CD14-positive monocyte (primary cell): ENCODE results near the gene ZNF831. TPM values are rescaled to one million over a fixed set of nuclear protein-coding genes. Genes with fewer than 3 reads are reported as not detected.

Experiments used
- DNase-seq, 3 donors: peaks; one replicate each; pipeline ENCODE4 v3.0.0-alpha.2; 2011 to 2022
- H2AFZ ChIP-seq: 2 replicates; pipeline ENCODE4 v1.6.0; 2012; ENCODE audit warnings: mild to moderate bottlenecking, low read depth, low read length, inconsistent platforms; ENCODE audit not compliant: insufficient read depth, poor library complexity, severe bottlenecking
- H3K27ac ChIP-seq, 2 donors: 1 replicate in 1 of 2; 2 replicates in 1 of 2; pipeline ENCODE4 v1.5.1; 2012 to 2013; ENCODE audit warnings: low read length in 2 of 2, control low read depth in 1 of 2, inconsistent platforms in 1 of 2, low read depth in 1 of 2, mild to moderate bottlenecking in 1 of 2
- H3K27me3 ChIP-seq, 2 donors: one replicate each; pipeline versions ENCODE4 v1.6.0 to v1.6.1; 2011 to 2013; ENCODE audit warnings: low read length in 2 of 2; ENCODE audit not compliant: control insufficient read depth in 2 of 2, insufficient read depth in 2 of 2
- H3K36me3 ChIP-seq, 2 donors: replicated peaks in 1 of 2; 1 replicate in 1 of 2; 2 replicates in 1 of 2; pipeline versions ENCODE4 v1.5.1 to v1.6.1; 2012 to 2013; ENCODE audit warnings: low read length in 2 of 2, control low read depth in 1 of 2, inconsistent platforms in 1 of 2, mild to moderate bottlenecking in 1 of 2; ENCODE audit not compliant: insufficient read depth in 2 of 2, control insufficient read depth in 1 of 2
- H3K4me1 ChIP-seq, 2 donors: 1 replicate in 1 of 2; 2 replicates in 1 of 2; pipeline versions ENCODE4 v1.5.1 to v1.6.1; 2012 to 2013; ENCODE audit warnings: low read length in 2 of 2, control low read depth in 1 of 2, inconsistent platforms in 1 of 2, mild to moderate bottlenecking in 1 of 2, moderate library complexity in 1 of 2; ENCODE audit not compliant: insufficient read depth in 2 of 2, control insufficient read depth in 1 of 2
- H3K4me2 ChIP-seq: replicated peaks from 2 replicates; pipeline ENCODE3; 2012; ENCODE audit warnings: low read length, moderate library complexity, mild to moderate bottlenecking; ENCODE audit not compliant: poor library complexity, severe bottlenecking; ENCODE audit errors: extremely low read depth
- H3K4me3 ChIP-seq, 3 experiments: fragments of 200-600 bp in 1 of 3; sonication (generic) in 1 of 3; replicated peaks in 1 of 3; 1 replicate in 2 of 3; 2 replicates in 1 of 3; pipeline ENCODE4 v1.5.1; 2011 to 2013; ENCODE audit warnings: low read length in 3 of 3, mild to moderate bottlenecking in 3 of 3, control low read depth in 2 of 3, low read depth in 2 of 3, inconsistent platforms in 1 of 3, moderate library complexity in 1 of 3
- H3K79me2 ChIP-seq: 2 replicates; pipeline ENCODE4 v1.6.0; 2012; ENCODE audit warnings: mild to moderate bottlenecking, control low read depth, inconsistent platforms, low read length, moderate library complexity; ENCODE audit not compliant: insufficient read depth
- H3K9ac ChIP-seq: 2 replicates; pipeline ENCODE4 v1.6.0; 2017; ENCODE audit warnings: low read length, mild to moderate bottlenecking; ENCODE audit not compliant: insufficient read depth, poor library complexity, severe bottlenecking
- H3K9me3 ChIP-seq, 2 donors: replicated peaks in 1 of 2; 1 replicate in 1 of 2; 2 replicates in 1 of 2; pipeline versions ENCODE4 v1.5.1 to v1.6.1; 2012 to 2013; ENCODE audit warnings: low read length in 2 of 2, control low read depth in 1 of 2; ENCODE audit not compliant: control insufficient read depth in 1 of 2, insufficient read depth in 1 of 2
- H4K20me1 ChIP-seq: 2 replicates; pipeline ENCODE4 v1.6.0; 2012; ENCODE audit warnings: mild to moderate bottlenecking, low read length, control low read depth, moderate library complexity; ENCODE audit not compliant: insufficient read depth
- H3K27ac Mint-ChIP-seq, 7 donors: one replicate each; pipeline ENCODE4 v1.8.0; 2020; ENCODE audit warnings: mild to moderate bottlenecking in 7 of 7, mixed read lengths in 7 of 7, moderate library complexity in 6 of 7, inconsistent platforms in 2 of 7
- H3K27me3 Mint-ChIP-seq, 3 donors: one replicate each; pipeline ENCODE4 v1.8.0; 2021 to 2022; ENCODE audit warnings: low read depth in 3 of 3, mild to moderate bottlenecking in 3 of 3, mixed read lengths in 3 of 3, moderate library complexity in 3 of 3, inconsistent platforms in 1 of 3
- H3K36me3 Mint-ChIP-seq, 2 donors: one replicate each; pipeline ENCODE4 v1.8.0; 2020; ENCODE audit warnings: mixed read lengths in 2 of 2, inconsistent platforms in 1 of 2, mild to moderate bottlenecking in 1 of 2
- H3K4me1 Mint-ChIP-seq: one replicate; pipeline ENCODE4 v1.8.0; 2020; ENCODE audit warnings: mild to moderate bottlenecking, mixed read lengths
- H3K4me3 Mint-ChIP-seq, 2 donors: one replicate each; pipeline ENCODE4 v1.8.0; 2020; ENCODE audit warnings: mild to moderate bottlenecking in 2 of 2, mixed read lengths in 2 of 2, moderate library complexity in 1 of 2
- H3K9me3 Mint-ChIP-seq, 7 donors: one replicate each; pipeline ENCODE4 v1.8.0; 2020 to 2022; ENCODE audit warnings: mixed read lengths in 7 of 7, mild to moderate bottlenecking in 6 of 7, moderate library complexity in 6 of 7, inconsistent platforms in 2 of 7
- CTCF ChIP-seq: fragments of 200-600 bp; IDR thresholded peaks from one replicate; pipeline ENCODE4 v1.8.0; 2022; ENCODE audit warnings: antibody characterized with exemption, mild to moderate bottlenecking
- WGBS: methylation state at CpG from one replicate; pipeline ENCODE4 v1.1.5; 2013; ENCODE audit warnings: missing lambda C conversion rate; ENCODE audit not compliant: insufficient coverage; 5-methylcytosine and 5-hydroxymethylcytosine counted together
- intact Hi-C, 2 donors: fragments of 100-400 bp; cut with micrococcal nuclease; formaldehyde crosslinking; loops; one replicate each; pipeline versions ENCODE4 v1.15.0 to v1.15.1; 2023
- polyA plus RNA-seq, 3 donors: library from polyadenylated mRNA; depleted of rRNA in 1 of 3; unstranded in 2 of 3; stranded (reverse) in 1 of 3; fragments of 300-500 nt in 2 of 3; fragments of >200 nt in 1 of 3; fragmentation: Illumina TruSeq in 2 of 3; gene quantifications; 1 replicate in 2 of 3; 2 replicates in 1 of 3; pipeline ENCODE4 v1.2.3, GENCODE V29; 2012 to 2021

ZNF831 gene
- polyA plus RNA-seq, 3 donors = 0.03 to 0.09 TPM; not detected in 1

DNA sequence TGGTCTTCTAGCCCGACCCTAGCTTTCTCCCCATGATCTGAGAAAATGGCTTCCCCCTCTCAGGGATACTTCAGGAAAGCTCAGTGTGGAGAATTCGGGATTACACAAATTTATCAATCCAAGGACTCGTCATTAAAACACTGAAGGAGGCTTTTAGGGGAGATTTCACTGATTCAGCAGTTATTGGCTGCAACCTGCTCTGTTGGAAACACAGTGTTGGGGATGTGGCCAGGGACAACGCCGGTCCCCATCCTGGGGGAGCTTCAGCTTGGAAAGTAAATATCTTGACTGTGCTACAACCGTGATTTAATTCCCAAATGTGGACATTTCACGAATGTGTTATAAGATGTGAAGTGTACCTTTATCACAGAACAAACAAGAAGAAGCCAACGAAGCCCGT lies 44.8 kb upstream of the ZNF831 start:
- peaks cover 12 to 27% of the 10 kb centered on the region in 2 donors for H3K4me1 ChIP-seq
- intact Hi-C loops = no loop called here

DNA sequence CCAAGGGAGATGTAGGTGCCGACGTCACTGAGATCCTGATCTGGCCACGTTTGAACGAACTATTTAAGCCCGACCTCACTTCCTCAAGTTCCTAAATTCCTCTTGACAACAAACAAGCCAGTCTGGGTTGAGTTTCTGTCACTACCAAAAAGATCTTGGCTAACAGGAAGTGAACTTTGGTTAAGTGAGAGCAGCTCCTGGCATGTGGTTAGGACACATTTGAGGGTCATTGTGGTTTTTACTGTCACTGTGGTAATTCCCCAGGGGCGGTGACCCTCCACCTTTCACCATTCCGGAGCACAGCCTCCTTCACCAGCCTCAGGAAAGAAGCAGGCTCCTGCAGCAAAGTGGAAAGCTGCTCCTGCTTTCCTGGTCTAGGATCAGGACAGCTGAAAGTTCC lies 43.1 kb upstream of the ZNF831 start:
- peaks cover 5 to 6% of the 10 kb centered on the region in 2 donors for H3K27me3 ChIP-seq
- TF ChIP-seq CTCF = no peak
- H3K36me3 ChIP-seq = no peaks in the 10 kb centered on the region
- H3K9me3 Mint-ChIP-seq = peaks cover 4 to 8% (median 6%) of the 10 kb centered on the region in 7 donors
- intact Hi-C loops = no loop called here
- DNase-seq = peak; percentile 60 to 81 (median 65)
- peak overlapping the region; percentile 7 for H3K4me2 ChIP-seq
- H3K27ac ChIP-seq = no peak overlapping the region
- peak overlapping the region in 6 of 7 donors; percentile 10 to 81 (median 71) for H3K27ac Mint-ChIP-seq
- H3K9me3 ChIP-seq = peaks cover 0 to 4% of the 10 kb centered on the region in 2 donors
- H3K9ac ChIP-seq = no peak overlapping the region
- peak overlapping the region; percentile 31 for H2AFZ ChIP-seq
- no peaks in the 10 kb centered on the region for H3K36me3 Mint-ChIP-seq
- H3K79me2 ChIP-seq = no peaks in the 10 kb centered on the region
- H4K20me1 ChIP-seq = no peaks in the 10 kb centered on the region
- peaks cover 9 to 16% (median 14%) of the 10 kb centered on the region in 3 donors for H3K27me3 Mint-ChIP-seq
- peak overlapping the region in 1 of 2 donors; percentile 52 for H3K4me3 Mint-ChIP-seq
- peaks cover 31% of the 10 kb centered on the region for H3K4me1 Mint-ChIP-seq
- peaks cover 12 to 27% of the 10 kb centered on the region in 2 donors for H3K4me1 ChIP-seq
- no peak overlapping the region for H3K4me3 ChIP-seq
- 0% methylated on average over 3 of the region's 7 CpGs for WGBS

More for the DNA sequence above, 44.8 kb upstream of the ZNF831 start:
- H3K4me1 Mint-ChIP-seq = peaks cover 31% of the 10 kb centered on the region
- peaks cover 9 to 13% (median 12%) of the 10 kb centered on the region in 3 donors for H3K27me3 Mint-ChIP-seq
- Histone ChIP-seq H3K27ac (no peak overlapping the region), H3K9ac (no peak overlapping the region), H3K4me3 (no peak overlapping the region), H3K4me2 (no peak overlapping the region), H2AFZ (no peak overlapping the region), H3K27me3 (peaks cover 5 to 6% of the 10 kb centered on the region in 2 donors), H3K79me2 (no peaks in the 10 kb centered on the region), H4K20me1 (no peaks in the 10 kb centered on the region), H3K9me3 (peaks cover 0 to 4% of the 10 kb centered on the region in 2 donors), H3K36me3 (no peaks in the 10 kb centered on the region)
- WGBS = no CpG with 5 or more reads among the region's 9 CpGs
- H3K27ac Mint-ChIP-seq = no peak overlapping the region
- no peak for DNase-seq
- TF ChIP-seq CTCF = no peak
- peaks cover 4 to 8% (median 6%) of the 10 kb centered on the region in 7 donors for H3K9me3 Mint-ChIP-seq
- no peak overlapping the region for H3K4me3 Mint-ChIP-seq
- no peaks in the 10 kb centered on the region for H3K36me3 Mint-ChIP-seq
